Cerebellar nuclear complex (tissue), 1 donor: Measurements from ENCODE around the gene FCRLA.

Experiments used
- DNase-seq, 2 experiments: peaks; one replicate each; lab custom pipeline; 2025; lab: John Stamatoyannopoulos, UW

FCRLA gene

DNA sequence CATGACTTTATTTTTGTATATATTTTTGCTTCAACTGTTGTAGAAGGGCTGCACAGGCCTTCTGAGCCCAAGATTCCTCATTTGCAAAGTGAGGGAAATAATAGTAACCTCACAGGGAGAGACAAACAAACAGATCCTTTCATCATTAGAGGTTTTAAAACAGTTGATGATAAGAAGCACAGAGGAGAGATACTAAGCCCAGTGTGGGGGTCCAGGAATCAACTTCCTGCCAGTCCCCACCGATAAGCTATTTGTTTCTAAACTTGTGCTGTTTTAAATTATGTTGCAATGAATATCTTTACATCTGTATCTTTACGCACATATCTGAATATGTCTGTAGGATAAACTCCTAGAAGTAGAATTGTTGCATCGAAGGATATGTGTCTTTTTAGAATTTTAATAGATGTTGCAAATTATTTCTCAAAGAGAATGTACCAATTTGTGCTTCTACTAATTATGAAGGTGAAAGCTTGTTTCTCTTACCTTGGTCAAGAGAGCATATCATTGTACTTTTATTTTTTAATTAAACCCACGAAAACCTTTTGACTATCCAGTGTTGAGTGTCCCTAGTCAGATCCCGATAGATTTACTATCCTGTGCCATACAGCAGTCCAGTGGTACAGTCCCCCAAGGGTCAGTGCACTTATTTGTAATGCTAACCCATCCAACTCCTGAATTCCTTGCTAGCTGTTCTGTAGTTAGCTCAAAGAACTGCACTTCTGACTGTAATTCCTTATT is 25.1 kb downstream of the FCRLA start:
- DNase-seq = no peak

DNA sequence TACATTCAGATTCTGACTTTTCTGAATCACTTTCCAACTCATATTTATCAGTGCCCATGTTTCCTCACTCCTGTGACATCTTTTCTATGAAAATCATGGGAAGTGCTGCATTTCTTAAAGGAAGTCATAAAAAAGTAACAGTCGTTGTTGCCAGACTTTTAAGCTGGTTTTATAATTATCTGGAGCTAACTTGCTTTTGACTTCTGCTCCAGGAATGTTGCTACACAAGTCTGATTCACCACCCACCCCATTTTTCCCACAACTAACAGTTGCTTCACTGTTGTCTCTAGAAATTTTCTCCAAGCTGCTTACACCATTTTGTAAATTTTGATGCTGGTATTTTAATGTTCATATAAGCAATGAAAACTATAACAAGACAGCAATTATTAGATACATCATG is 26.5 kb downstream of the FCRLA start:
- no peak for DNase-seq

DNA sequence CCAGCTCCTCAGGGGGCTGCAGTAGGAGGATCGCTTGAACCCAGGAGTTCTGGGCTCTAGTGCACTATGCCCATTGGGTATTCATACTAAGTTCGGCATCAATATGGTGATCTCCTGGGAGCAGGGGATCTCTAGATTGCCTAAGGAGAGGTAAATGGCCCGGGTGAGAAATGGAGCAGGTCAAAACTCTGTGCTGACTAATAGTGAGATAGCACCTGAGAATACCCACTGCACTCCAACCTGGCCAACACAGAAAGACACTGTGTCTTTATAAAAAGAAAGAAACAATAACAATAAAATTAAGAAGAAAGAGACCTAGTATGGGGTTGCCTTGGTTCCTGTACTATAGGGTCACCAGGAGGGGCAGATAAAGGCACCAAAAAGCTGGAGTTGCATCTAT is 28.8 kb downstream of the FCRLA start:
- no peak for DNase-seq

DNA sequence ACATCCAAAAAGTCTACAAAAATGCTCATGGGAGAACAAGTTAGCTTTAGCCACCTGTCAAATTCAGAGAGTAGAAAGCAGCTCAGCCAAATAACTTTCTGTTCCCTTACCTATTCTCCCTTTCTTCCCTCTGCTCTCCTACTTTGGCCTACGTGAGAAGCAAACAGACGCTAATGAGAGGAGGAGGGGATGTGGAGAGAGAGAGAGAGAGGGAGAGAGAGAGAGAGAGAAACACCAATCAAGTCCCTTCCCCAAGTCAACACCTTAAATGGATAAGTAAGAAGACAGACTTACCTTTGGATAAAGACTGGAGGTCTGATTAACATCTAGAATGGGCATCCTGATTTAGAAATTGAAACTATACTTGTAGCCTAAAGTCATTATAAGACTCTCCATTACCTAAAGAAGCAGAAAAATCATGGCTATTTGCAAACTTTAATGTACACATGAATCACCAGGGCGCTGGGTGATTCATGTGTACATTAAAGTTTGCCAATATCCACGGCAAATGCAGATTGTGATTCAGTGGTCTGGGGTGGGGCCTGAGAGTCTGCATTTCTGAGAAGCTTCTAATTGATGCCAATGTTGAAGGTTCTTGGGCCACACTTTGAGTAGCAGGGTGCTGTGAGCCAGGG is 29.4 kb downstream of the FCRLA start:
- DNase-seq = no peak

DNA sequence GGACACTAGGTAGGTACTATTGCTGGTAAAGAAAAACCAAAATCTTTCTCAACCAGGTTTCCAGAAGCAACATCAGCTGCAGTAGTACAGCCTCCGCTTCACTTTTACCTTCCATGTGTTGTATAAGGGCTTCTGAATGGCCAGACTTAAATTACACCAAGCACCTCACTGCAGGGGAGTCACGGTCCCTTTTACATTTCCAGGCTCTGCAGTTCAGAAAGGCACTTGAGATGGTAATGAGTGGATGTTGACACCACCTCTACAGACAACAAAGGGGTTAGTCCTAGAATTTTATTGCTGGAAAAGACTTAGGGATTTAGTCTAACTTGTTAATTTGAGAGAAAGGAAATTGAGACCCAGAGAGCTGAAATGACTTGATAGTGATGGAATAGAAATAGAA is 30.6 kb downstream of the FCRLA start:
- no peak for DNase-seq

DNA sequence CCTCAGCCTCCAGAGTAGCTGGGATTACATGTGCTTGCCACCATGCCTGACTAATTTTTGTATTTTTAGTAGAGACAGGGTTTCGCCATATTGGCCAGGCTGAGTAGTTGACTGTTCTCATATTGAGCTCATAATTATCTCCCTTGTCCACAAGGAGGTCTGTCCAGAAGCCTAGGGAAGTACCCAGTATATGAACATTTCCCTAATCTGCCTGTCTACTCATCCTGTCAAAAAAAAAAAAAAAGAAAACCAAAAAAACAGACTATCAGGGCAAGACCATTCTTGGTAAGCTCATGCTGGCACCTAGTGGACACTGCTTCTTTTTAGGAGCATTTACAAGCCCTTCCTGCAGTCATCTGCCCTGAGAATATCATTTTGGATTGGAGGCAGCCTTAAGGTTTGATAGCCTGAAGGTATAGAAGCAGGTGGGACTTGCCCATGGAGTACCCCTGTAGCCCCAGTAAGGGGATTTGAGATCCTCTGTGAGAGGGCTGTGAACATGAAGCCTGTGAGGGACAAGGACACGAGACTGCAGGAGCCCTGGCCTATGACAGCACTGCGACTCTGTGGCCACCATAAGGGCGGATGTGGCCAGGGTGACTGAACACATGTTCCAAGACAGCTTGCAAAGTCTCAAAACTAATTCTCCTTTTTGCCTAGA is 31.7 kb downstream of the FCRLA start:
- DNase-seq = no peak

DNA sequence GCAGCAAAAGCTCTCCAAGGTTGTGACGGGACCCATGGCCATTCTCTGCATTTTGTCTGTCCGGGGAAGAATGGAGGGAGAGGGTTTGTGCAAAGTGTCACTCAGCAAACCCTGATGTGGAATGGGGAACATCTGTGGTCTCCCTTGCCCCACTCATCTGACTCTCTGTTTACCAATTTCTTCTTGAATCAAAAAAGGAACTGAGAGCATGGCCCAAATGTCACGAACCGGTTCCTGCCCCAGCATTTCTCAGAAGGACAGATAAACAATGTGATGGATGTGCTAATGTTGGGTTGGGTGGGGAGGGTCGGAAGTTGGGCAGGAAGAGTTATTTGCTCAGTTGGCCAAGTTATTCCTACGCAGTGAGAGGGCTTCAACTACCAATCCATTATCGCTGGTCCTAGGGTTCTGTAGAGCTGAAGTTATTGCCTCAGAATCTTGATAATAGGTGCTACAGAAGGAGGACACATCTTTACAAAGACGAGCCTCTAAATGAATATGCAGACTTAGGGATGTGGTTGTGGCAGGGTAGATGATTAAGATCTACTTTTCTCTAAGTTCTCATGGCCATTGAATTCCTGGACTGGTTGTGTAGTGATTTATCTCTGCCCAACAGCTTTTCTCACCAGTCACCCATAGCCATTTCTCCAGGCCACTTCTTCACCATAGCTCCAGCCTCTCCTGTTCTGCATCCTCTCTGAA is 33.0 kb downstream of the FCRLA start:
- no peak for DNase-seq

DNA sequence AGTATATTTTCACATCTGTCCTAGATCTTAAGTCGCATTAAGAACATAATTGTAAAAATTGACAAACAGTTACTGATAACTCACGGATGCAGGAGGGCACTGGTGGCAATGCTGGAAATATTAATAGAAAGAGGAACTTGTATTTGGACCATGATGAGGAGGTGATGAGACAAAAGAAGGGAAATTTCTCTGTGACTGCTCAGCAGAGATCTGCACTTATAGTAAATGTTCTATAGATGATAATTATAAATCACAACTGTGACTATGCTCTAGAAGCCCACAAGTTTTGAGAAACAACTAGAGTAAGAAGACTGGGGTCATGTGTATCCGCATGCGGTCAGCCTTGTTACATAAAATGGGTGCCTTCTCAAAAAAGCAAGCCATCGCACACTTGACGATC is 33.9 kb downstream of the FCRLA start:
- DNase-seq = no peak

DNA sequence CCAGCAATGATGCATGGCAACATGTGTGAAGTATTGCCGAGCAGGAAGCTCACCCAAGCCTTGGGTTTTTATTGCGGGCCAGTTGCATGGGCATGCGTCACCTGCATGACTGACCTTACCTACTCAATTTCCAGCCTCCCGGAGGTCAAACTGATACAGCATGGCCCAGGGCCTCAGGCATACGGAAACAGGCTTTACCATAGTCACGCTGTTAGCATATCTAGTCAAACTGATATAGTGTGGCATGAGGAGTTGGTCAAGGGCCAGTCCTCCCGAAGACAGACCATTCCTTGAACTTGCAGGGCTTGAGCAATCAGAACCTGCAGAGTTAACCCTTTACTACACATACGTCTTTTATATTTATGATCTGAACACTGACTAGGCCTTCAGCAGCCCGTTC is 36.2 kb downstream of the FCRLA start:
- DNase-seq = no peak

DNA sequence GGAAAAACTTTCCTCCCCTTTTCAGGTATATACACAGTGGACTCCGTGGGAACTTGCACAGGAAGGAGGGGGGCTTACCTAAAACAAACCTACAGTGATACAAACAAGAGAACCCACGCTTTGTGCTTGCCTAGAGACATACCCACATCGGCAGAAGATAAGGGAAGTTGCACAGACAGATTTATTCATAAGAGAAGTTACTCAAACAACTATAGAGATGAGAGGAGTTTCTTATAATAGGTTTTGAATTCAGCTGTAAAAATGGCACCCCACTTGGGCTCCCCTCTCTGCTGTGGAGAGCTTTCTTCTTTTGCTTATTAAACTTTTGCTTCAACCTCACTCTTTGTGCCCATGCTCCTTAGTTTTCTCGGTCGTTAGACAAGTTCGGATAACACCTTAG is 40.8 kb downstream of the FCRLA start:
- DNase-seq = no peak

DNA sequence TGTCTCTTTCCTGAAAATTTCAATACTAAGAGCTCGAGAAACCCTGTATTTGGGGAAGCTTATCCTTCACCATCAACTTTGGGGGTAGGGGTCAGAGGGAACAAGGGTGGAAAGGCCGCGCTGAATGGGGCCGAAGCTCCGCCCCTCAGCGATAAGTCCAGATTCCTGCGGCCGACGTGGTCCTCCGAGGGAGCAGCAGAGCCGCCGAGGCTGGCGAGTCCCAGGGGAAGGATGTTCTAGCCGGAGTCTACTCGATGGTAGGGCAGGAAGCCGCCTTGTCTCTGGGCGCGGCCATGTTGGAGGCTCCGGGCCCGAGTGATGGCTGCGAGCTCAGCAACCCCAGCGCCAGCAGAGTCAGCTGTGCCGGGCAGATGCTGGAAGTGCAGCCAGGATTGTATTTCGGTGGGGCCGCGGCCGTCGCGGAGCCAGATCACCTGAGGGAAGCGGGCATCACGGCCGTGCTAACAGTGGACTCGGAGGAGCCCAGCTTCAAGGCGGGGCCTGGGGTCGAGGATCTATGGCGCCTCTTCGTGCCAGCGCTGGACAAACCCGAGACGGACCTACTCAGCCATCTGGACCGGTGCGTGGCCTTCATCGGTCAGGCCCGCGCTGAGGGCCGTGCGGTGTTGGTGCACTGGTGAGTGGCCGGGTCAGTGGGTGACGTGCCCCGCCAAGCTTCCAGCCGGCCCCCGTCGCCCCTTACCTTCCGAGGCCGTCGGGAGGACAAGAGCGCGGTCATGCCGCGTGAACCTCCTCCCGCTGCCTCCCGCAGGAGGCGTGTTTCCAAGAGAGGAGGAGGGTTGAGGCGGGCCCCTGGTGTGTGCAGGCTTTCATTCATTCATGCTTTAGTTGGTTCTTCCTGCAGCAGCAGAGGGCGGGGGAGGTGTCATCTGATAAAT is 42.7 kb downstream of the FCRLA start, which contains the start of gene DUSP12:
DUSP12 (plus strand) TSS at position 278 of the 899 bp plus-strand sequence; CDS start at position 294, 16 bp downstream.
- peak; percentile 75 to 86 for DNase-seq

DNA sequence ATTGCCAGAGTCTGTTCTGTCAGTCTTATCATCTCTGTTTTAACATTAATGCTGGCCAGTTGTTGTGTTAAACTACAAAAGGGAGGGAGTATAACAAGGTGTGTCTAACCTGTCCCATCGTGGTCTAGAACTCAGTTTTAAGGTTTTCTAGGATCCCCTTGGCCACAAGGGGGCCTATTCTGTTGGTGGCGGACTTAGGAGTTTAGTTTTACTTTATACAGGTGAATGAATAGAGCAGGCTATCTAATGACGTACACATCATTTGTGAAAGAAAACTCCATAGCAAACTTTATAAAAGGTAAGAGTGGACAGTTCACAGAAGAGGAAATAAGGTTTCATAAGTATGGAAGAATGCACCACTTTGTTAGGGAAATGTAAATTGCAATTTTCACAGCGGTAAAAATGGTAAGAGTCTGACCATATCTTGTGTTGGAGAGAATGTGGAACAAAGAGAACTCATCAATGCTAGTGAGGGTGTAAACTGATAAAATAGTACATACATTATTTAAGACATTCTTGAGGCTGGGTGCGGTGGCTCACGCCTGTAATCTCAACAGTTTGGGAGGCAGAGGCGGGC is 56.6 kb downstream of the FCRLA start:
- no peak for DNase-seq
